HEK293 (cell line): ENCODE results near the gene LACRT.

ENCODE experiments used
- CTCF ChIA-PET: fragments of 350-600 bp; formaldehyde crosslinking; extraction: SDS; loops from one replicate; lab custom pipeline; 2021; ENCODE audit warnings: antibody characterized with exemption; lab: Yijun Ruan, JAX
- POLR2A ChIA-PET: fragments of 300-600 bp; formaldehyde crosslinking; extraction: SDS; loops from one replicate; lab custom pipeline; 2020; ENCODE audit warnings: antibody characterized with exemption, inconsistent platforms; lab: Yijun Ruan, JAX
- H3K27ac ChIP-seq: fragments of 200-500 bp; sonication (Bioruptor generic); 2 replicates; pipeline ENCODE4 v1.5.1; 2014; ENCODE audit warnings: low read depth, low read length, control low read depth, inconsistent platforms; ENCODE audit errors: extremely low read depth
- H3K36me3 ChIP-seq, 2 experiments: fragments of 200-500 bp in 1 of 2; sonication (Bioruptor generic) in 1 of 2; 1 replicate in 1 of 2; 2 replicates in 1 of 2; pipeline ENCODE4 v1.5.1; 2014 to 2017; ENCODE audit warnings: inconsistent platforms in 2 of 2, low read length in 2 of 2; ENCODE audit not compliant: control insufficient read depth in 2 of 2, insufficient read depth in 1 of 2
- H3K4me1 ChIP-seq: fragments of 200-500 bp; sonication (Bioruptor generic); 2 replicates; pipeline ENCODE4 v1.5.1; 2014; ENCODE audit warnings: mild to moderate bottlenecking, low read length, inconsistent platforms; ENCODE audit not compliant: control insufficient read depth, insufficient read depth
- H3K4me3 ChIP-seq: 2 replicates; pipeline ENCODE4 v1.5.1; 2011; ENCODE audit warnings: low read depth, mild to moderate bottlenecking, control low read depth, low read length, moderate library complexity
- H3K9me3 ChIP-seq: fragments of 200-500 bp; sonication (Bioruptor generic); 2 replicates; pipeline ENCODE4 v1.5.1; 2014; ENCODE audit warnings: low read depth, low read length, inconsistent platforms; ENCODE audit not compliant: control insufficient read depth, insufficient read depth
- ATF2 ChIP-seq: fragments of 450-650 bp; formaldehyde crosslinking; IDR thresholded peaks from 2 replicates; pipeline ENCODE4 v1.5.1; 2016; ENCODE audit warnings: missing biosample characterization, missing genetic modification characterization, low read depth
- MYNN ChIP-seq: fragments of 450-650 bp; formaldehyde crosslinking; IDR thresholded peaks from 2 replicates; pipeline ENCODE4 v1.5.1; 2016; ENCODE audit warnings: missing biosample characterization, missing genetic modification characterization, borderline replicate concordance
- PRDM2 ChIP-seq: fragments of 450-650 bp; formaldehyde crosslinking; IDR thresholded peaks from 2 replicates; pipeline ENCODE4 v1.5.1; 2016; ENCODE audit warnings: missing biosample characterization, missing genetic modification characterization, borderline replicate concordance
- PRDM4 ChIP-seq: fragments of 450-650 bp; formaldehyde crosslinking; IDR thresholded peaks from 2 replicates; pipeline ENCODE4 v1.5.1; 2017; ENCODE audit warnings: missing biosample characterization, missing genetic modification characterization
- ZBTB20 ChIP-seq: fragments of 450-650 bp; formaldehyde crosslinking; IDR thresholded peaks from 2 replicates; pipeline ENCODE4 v1.5.1; 2016; ENCODE audit warnings: missing biosample characterization, missing genetic modification characterization
- ZFP3 ChIP-seq: fragments of 450-650 bp; formaldehyde crosslinking; IDR thresholded peaks from 2 replicates; pipeline ENCODE4 v1.5.1; 2016; ENCODE audit warnings: low read depth, missing biosample characterization, missing genetic modification characterization
- ZNF10 ChIP-seq: fragments of 450-650 bp; formaldehyde crosslinking; IDR thresholded peaks from 2 replicates; pipeline ENCODE4 v1.5.1; 2017; ENCODE audit warnings: missing biosample characterization, missing genetic modification characterization
- ZNF121 ChIP-seq: fragments of 450-650 bp; formaldehyde crosslinking; IDR thresholded peaks from 2 replicates; pipeline ENCODE4 v1.5.1; 2016; ENCODE audit warnings: missing biosample characterization, missing genetic modification characterization
- ZNF169 ChIP-seq: fragments of 450-650 bp; formaldehyde crosslinking; IDR thresholded peaks from 2 replicates; pipeline ENCODE4 v1.5.1; 2016; ENCODE audit warnings: missing biosample characterization, missing genetic modification characterization
- ZNF292 ChIP-seq: fragments of 450-650 bp; formaldehyde crosslinking; IDR thresholded peaks from 2 replicates; pipeline ENCODE4 v1.5.1; 2016; ENCODE audit warnings: low read depth, missing biosample characterization, missing genetic modification characterization, borderline replicate concordance
- ZNF302 ChIP-seq: fragments of 450-650 bp; formaldehyde crosslinking; IDR thresholded peaks from 2 replicates; pipeline ENCODE4 v1.5.1; 2016; ENCODE audit warnings: missing biosample characterization, missing genetic modification characterization, low read depth
- ZNF341 ChIP-seq: fragments of 450-650 bp; formaldehyde crosslinking; IDR thresholded peaks from 2 replicates; pipeline ENCODE4; 2016; ENCODE audit warnings: low read depth, missing biosample characterization, missing genetic modification characterization
- ZNF501 ChIP-seq: fragments of 450-650 bp; formaldehyde crosslinking; IDR thresholded peaks from 2 replicates; pipeline ENCODE4 v1.5.1; 2016; ENCODE audit warnings: missing biosample characterization, missing genetic modification characterization
- ZNF529 ChIP-seq: fragments of 450-650 bp; formaldehyde crosslinking; IDR thresholded peaks from 2 replicates; pipeline ENCODE4 v1.5.1; 2017; ENCODE audit warnings: missing genetic modification characterization, missing biosample characterization; ENCODE audit not compliant: insufficient replicate concordance
- ZNF639 ChIP-seq: fragments of 450-650 bp; formaldehyde crosslinking; IDR thresholded peaks from 2 replicates; pipeline ENCODE4 v1.5.1; 2016; ENCODE audit warnings: missing biosample characterization, missing genetic modification characterization
- ZSCAN4 ChIP-seq: fragments of 450-650 bp; formaldehyde crosslinking; IDR thresholded peaks from 2 replicates; pipeline ENCODE4 v1.5.1; 2017; ENCODE audit warnings: missing biosample characterization, missing genetic modification characterization
- TF ChIP-seq, protein P1 (sequence below): fragments of 450-650 bp; formaldehyde crosslinking; IDR thresholded peaks from 2 replicates; pipeline ENCODE4 v1.5.1; 2016; ENCODE audit warnings: missing biosample characterization, missing genetic modification characterization
- TF ChIP-seq, protein P2 (sequence below): fragments of 450-650 bp; formaldehyde crosslinking; IDR thresholded peaks from 2 replicates; pipeline ENCODE4 v1.5.1; 2016; ENCODE audit warnings: missing biosample characterization, missing genetic modification characterization, borderline replicate concordance

The LACRT gene

GRCh38 chr12:54611715-54612149 is 23.0 kb downstream of the LACRT start (continued):
- TF ChIP-seq, protein P1, sequence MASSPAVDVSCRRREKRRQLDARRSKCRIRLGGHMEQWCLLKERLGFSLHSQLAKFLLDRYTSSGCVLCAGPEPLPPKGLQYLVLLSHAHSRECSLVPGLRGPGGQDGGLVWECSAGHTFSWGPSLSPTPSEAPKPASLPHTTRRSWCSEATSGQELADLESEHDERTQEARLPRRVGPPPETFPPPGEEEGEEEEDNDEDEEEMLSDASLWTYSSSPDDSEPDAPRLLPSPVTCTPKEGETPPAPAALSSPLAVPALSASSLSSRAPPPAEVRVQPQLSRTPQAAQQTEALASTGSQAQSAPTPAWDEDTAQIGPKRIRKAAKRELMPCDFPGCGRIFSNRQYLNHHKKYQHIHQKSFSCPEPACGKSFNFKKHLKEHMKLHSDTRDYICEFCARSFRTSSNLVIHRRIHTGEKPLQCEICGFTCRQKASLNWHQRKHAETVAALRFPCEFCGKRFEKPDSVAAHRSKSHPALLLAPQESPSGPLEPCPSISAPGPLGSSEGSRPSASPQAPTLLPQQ, result no peak

DNA sequence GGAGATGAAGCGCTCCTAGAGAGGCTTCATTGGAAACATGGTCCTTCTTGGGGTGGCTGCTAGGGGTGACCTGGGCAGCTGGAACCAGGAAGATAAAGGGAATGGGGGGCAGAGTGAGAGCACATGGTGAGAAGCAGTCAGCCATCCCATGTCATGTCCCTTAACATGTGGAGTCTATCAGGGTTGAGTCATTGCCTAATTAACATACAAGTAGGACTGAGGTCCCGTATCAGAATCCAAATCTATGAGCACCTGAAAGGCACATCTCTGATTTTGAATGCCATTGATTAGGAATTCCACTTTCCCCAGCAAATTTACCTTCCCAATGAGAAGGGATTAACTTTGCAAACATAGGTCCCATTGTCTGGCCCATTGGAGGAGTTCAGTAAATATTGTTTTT is 25.9 kb downstream of the LACRT start:
- Histone ChIP-seq H3K36me3 (no peaks in the 10 kb centered on the region), H3K4me1 (no peaks in the 10 kb centered on the region), H3K27ac (no peak overlapping the region), H3K4me3 (no peak overlapping the region), H3K9me3 (no peaks in the 10 kb centered on the region)
- TF ChIP-seq ZNF639 (tag by site-specific recombination) (no peak), ZNF302 (tag by site-specific recombination) (no peak), ZNF10 (tag by site-specific recombination) (no peak), ZBTB20 (no peak), ZSCAN4 (tag by site-specific recombination) (no peak), ZNF169 (tag by site-specific recombination) (no peak), ZNF501 (tag by site-specific recombination) (no peak), ZNF341 (tag by site-specific recombination) (no peak), PRDM2 (no peak), ATF2 (tag by site-specific recombination) (no peak), ZNF529 (no peak), ZNF292 (tag by site-specific recombination) (no peak), ZFP3 (tag by site-specific recombination) (no peak), ZNF121 (tag by site-specific recombination) (no peak), MYNN (tag by site-specific recombination) (no peak), PRDM4 (no peak)
- TF ChIP-seq, protein P2, sequence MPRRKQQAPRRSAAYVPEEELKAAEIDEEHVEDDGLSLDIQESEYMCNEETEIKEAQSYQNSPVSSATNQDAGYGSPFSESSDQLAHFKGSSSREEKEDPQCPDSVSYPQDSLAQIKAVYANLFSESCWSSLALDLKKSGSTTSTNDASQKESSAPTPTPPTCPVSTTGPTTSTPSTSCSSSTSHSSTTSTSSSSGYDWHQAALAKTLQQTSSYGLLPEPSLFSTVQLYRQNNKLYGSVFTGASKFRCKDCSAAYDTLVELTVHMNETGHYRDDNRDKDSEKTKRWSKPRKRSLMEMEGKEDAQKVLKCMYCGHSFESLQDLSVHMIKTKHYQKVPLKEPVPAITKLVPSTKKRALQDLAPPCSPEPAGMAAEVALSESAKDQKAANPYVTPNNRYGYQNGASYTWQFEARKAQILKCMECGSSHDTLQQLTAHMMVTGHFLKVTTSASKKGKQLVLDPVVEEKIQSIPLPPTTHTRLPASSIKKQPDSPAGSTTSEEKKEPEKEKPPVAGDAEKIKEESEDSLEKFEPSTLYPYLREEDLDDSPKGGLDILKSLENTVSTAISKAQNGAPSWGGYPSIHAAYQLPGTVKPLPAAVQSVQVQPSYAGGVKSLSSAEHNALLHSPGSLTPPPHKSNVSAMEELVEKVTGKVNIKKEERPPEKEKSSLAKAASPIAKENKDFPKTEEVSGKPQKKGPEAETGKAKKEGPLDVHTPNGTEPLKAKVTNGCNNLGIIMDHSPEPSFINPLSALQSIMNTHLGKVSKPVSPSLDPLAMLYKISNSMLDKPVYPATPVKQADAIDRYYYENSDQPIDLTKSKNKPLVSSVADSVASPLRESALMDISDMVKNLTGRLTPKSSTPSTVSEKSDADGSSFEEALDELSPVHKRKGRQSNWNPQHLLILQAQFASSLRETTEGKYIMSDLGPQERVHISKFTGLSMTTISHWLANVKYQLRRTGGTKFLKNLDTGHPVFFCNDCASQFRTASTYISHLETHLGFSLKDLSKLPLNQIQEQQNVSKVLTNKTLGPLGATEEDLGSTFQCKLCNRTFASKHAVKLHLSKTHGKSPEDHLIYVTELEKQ (tag by site-specific recombination), result no peak
- CTCF ChIA-PET, result interaction anchor here (0.6 to 1.2 kb wide), 4 partner anchors 12 to 407 kb away, joined by 3 to 12 read pairs (median 3); no protein-coding TSS in a partner anchor
- POLR2A ChIA-PET, result no interaction called here
